Karpas-422 (cell line): ENCODE measurements around the gene KRT78. TPM values are rescaled to one million over a fixed set of nuclear protein-coding genes. Genes with fewer than 3 reads are reported as not detected.

ENCODE experiments used
- DNase-seq: peaks from one replicate; pipeline ENCODE4 v3.0.0-alpha.2; 2015
- H2AFZ ChIP-seq: fragments of 200-600 bp; sonication (generic); 2 replicates; pipeline ENCODE4 v1.6.1; 2014; ENCODE audit warnings: antibody characterized with exemption, low read length, mixed read lengths
- H3K27ac ChIP-seq: fragments of 200-600 bp; sonication (generic); 2 replicates; pipeline ENCODE4 v1.5.1; 2014; ENCODE audit warnings: mild to moderate bottlenecking, low read length, moderate library complexity
- H3K27me3 ChIP-seq: fragments of 200-600 bp; sonication (generic); 2 replicates; pipeline ENCODE4 v1.6.1; 2014; ENCODE audit warnings: low read length, mixed read lengths
- H3K36me3 ChIP-seq: fragments of 200-600 bp; sonication (generic); 2 replicates; pipeline ENCODE4 v1.6.1; 2014; ENCODE audit warnings: low read length, mixed read lengths; ENCODE audit not compliant: insufficient read depth
- H3K4me1 ChIP-seq: fragments of 200-600 bp; sonication (generic); 2 replicates; pipeline ENCODE4 v1.6.1; 2014; ENCODE audit warnings: mild to moderate bottlenecking, low read length, mixed read lengths
- H3K4me2 ChIP-seq: fragments of 200-600 bp; sonication (generic); 2 replicates; pipeline ENCODE4 v1.6.1; 2014; ENCODE audit warnings: low read length, low read depth, mild to moderate bottlenecking; ENCODE audit not compliant: poor library complexity, severe bottlenecking
- H3K4me3 ChIP-seq: fragments of 200-600 bp; sonication (generic); 2 replicates; pipeline ENCODE4 v1.5.1; 2014; ENCODE audit warnings: mild to moderate bottlenecking, antibody characterized with exemption, low read length, mixed read lengths
- H3K79me2 ChIP-seq: fragments of 200-600 bp; sonication (generic); 2 replicates; pipeline ENCODE4 v1.6.1; 2014; ENCODE audit warnings: mild to moderate bottlenecking, low read length, mixed read lengths
- H3K9ac ChIP-seq: fragments of 200-600 bp; sonication (generic); 2 replicates; pipeline ENCODE4 v1.6.0; 2014; ENCODE audit warnings: low read length
- H3K9me2 ChIP-seq: fragments of 200-600 bp; sonication (generic), shearing (Covaris generic); replicated peaks from 2 replicates; pipeline ENCODE4 v1.6.0; 2014; ENCODE audit warnings: mild to moderate bottlenecking, low read length, moderate library complexity; ENCODE audit not compliant: insufficient read depth
- H3K9me3 ChIP-seq: fragments of 300-700, 200-600 bp; sonication (generic); 2 replicates; pipeline ENCODE4 v1.6.1; 2014; ENCODE audit warnings: low read length, mixed read lengths
- H4K20me1 ChIP-seq: fragments of 200-600 bp; sonication (generic); 2 replicates; pipeline ENCODE4 v1.6.1; 2014; ENCODE audit warnings: mild to moderate bottlenecking, antibody characterized with exemption, low read length, low read depth; ENCODE audit not compliant: insufficient read depth
- total RNA-seq: library from RNA; depleted of rRNA; stranded (reverse); fragments of >200 nt; shearing (Covaris generic); gene quantifications from 2 replicates; pipeline ENCODE4 v1.2.3, GENCODE V29; 2014; ENCODE audit warnings: low replicate concordance

Gene KRT78
- total RNA-seq, 1 experiment from 2014 or later = not detected

GRCh38 chr12:52815676-52816588, 32.9 kb downstream of the KRT78 start:
- Histone ChIP-seq H3K9me2 (no peaks in the 10 kb centered on the region), H3K9me3 (no peaks in the 10 kb centered on the region), H3K4me2 (no peak overlapping the region), H3K27ac (no peak overlapping the region), H3K4me3 (no peak overlapping the region), H3K4me1 (peaks cover 11% of the 10 kb centered on the region), H3K27me3 (no peaks in the 10 kb centered on the region), H3K9ac (no peak overlapping the region), H3K79me2 (no peaks in the 10 kb centered on the region), H3K36me3 (no peaks in the 10 kb centered on the region), H2AFZ (no peak overlapping the region), H4K20me1 (no peaks in the 10 kb centered on the region)
- no peak for DNase-seq

GRCh38 chr12:52815161-52815560, 33.6 kb downstream of the KRT78 start:
- Histone ChIP-seq H3K9me2 (no peaks in the 10 kb centered on the region), H2AFZ (no peak overlapping the region), H3K27me3 (no peaks in the 10 kb centered on the region), H3K79me2 (no peaks in the 10 kb centered on the region), H3K4me1 (peaks cover 11% of the 10 kb centered on the region), H3K9me3 (no peaks in the 10 kb centered on the region), H3K9ac (no peak overlapping the region), H3K36me3 (no peaks in the 10 kb centered on the region), H3K4me2 (no peak overlapping the region), H3K4me3 (no peak overlapping the region), H3K27ac (no peak overlapping the region), H4K20me1 (no peaks in the 10 kb centered on the region)
- no peak for DNase-seq

GRCh38 chr12:52814710-52815155, 34.1 kb downstream of the KRT78 start:
- H3K36me3 ChIP-seq = no peaks in the 10 kb centered on the region
- no peaks in the 10 kb centered on the region for H4K20me1 ChIP-seq
- H3K27ac ChIP-seq = no peak overlapping the region
- H3K4me2 ChIP-seq = no peak overlapping the region
- H3K9me3 ChIP-seq = no peaks in the 10 kb centered on the region
- H3K27me3 ChIP-seq = no peaks in the 10 kb centered on the region
- no peak overlapping the region for H3K9ac ChIP-seq
- H3K4me3 ChIP-seq = no peak overlapping the region
- H3K9me2 ChIP-seq = no peaks in the 10 kb centered on the region
- DNase-seq = no peak
- H3K79me2 ChIP-seq = no peaks in the 10 kb centered on the region
- H3K4me1 ChIP-seq = peaks cover 11% of the 10 kb centered on the region
- no peak overlapping the region for H2AFZ ChIP-seq

GRCh38 chr12:52813885-52814709, 34.7 kb downstream of the KRT78 start, which contains the start of gene KRT4:
TSS of gene KRT4 (minus strand) at chr12:52814116. CDS start at chr12:52814058, 58 bp downstream.
- H3K27me3 ChIP-seq = no peaks in the 10 kb centered on the region
- no peak for DNase-seq
- H3K9ac ChIP-seq = no peak within 1 kb of the TSS
- H3K79me2 ChIP-seq = no peaks in the 10 kb centered on the region
- H3K27ac ChIP-seq = no peak within 1 kb of the TSS
- no peaks in the 10 kb centered on the region for H3K9me3 ChIP-seq
- no peak within 1 kb of the TSS for H3K4me3 ChIP-seq
- no peak within 1 kb of the TSS for H2AFZ ChIP-seq
- no peak within 1 kb of the TSS for H3K4me2 ChIP-seq
- H3K36me3 ChIP-seq = no peaks in the 10 kb centered on the region
- no peaks in the 10 kb centered on the region for H3K9me2 ChIP-seq
- H4K20me1 ChIP-seq = no peaks in the 10 kb centered on the region
- peaks cover 11% of the 10 kb centered on the region for H3K4me1 ChIP-seq

GRCh38 chr12:52813203-52813819, 35.5 kb downstream of the KRT78 start:
- H4K20me1 ChIP-seq = no peaks in the 10 kb centered on the region
- no peaks in the 10 kb centered on the region for H3K79me2 ChIP-seq
- no peak overlapping the region for H3K4me3 ChIP-seq
- no peaks in the 10 kb centered on the region for H3K36me3 ChIP-seq
- no peaks in the 10 kb centered on the region for H3K9me2 ChIP-seq
- no peak overlapping the region for H2AFZ ChIP-seq
- no peaks in the 10 kb centered on the region for H3K27me3 ChIP-seq
- no peak for DNase-seq
- no peak overlapping the region for H3K9ac ChIP-seq
- no peaks in the 10 kb centered on the region for H3K9me3 ChIP-seq
- H3K27ac ChIP-seq = no peak overlapping the region
- H3K4me2 ChIP-seq = no peak overlapping the region
- peaks cover 11% of the 10 kb centered on the region for H3K4me1 ChIP-seq

- Histone ChIP-seq H3K27ac (no peak overlapping the region), H3K9me2 (no peaks in the 10 kb centered on the region), H3K36me3 (no peaks in the 10 kb centered on the region), H3K9me3 (no peaks in the 10 kb centered on the region), H4K20me1 (no peaks in the 10 kb centered on the region), H3K27me3 (no peaks in the 10 kb centered on the region), H2AFZ (no peak overlapping the region), H3K4me2 (no peak overlapping the region), H3K4me1 (peaks cover 11% of the 10 kb centered on the region), H3K79me2 (no peaks in the 10 kb centered on the region), H3K9ac (no peak overlapping the region), H3K4me3 (no peak overlapping the region)
- peak; percentile 59 for DNase-seq
These were observed 36.0 kb downstream of the KRT78 start for GRCh38 chr12:52812749-52813148.

- Histone ChIP-seq H3K9me2 (no peaks in the 10 kb centered on the region), H3K27me3 (no peaks in the 10 kb centered on the region), H3K4me3 (no peak overlapping the region), H2AFZ (no peak overlapping the region), H3K4me2 (no peak overlapping the region), H4K20me1 (no peaks in the 10 kb centered on the region), H3K4me1 (peaks cover 11% of the 10 kb centered on the region), H3K36me3 (no peaks in the 10 kb centered on the region), H3K79me2 (no peaks in the 10 kb centered on the region), H3K27ac (no peak overlapping the region), H3K9me3 (no peaks in the 10 kb centered on the region), H3K9ac (no peak overlapping the region)
- DNase-seq = no peak
These were observed 36.8 kb downstream of the KRT78 start for GRCh38 chr12:52812073-52812400.
